ENCODE data around the gene CEP250.

- no peak for TF ChIP-seq POLR2A (IDR thresholded peaks at IDR 0.05; ENCODE audit: low read depth, low read length)
- TF ChIP-seq POLR2AphosphoS5 (IDR thresholded peaks at IDR 0.05; ENCODE audit: low read depth, low read length): no peak
Measured at GRCh38 chr20:35467339-35468224, 12.2 kb downstream of the CEP250 start.

All from GM12891 (cell line).